ENCODE measurements around the gene CBFB.

DNA sequence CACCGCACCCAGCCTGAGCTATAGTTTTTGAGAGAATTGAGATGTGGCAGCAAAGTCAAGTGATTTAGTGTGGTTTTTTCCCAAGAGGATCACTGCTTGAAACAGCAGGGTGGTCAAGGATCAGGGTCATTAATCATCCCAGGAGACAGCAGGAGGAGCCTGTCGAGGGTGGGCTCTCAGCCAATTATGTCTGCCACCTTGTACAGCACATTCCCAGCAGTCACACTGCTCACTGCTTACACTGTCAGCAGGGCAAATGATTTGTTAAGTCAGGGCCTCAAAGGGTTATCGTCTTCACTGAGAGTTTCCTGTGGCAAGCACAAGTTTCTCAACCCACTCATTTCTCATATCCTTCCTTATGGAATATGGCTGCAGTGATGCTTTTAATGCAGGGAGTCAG lies 108.7 kb downstream of the CBFB start:
- TF ChIP-seq EZH2 (IDR thresholded peaks at IDR 0.05; ENCODE audit: borderline replicate concordance, low read length) = no peak
- TF ChIP-seq, protein P1, sequence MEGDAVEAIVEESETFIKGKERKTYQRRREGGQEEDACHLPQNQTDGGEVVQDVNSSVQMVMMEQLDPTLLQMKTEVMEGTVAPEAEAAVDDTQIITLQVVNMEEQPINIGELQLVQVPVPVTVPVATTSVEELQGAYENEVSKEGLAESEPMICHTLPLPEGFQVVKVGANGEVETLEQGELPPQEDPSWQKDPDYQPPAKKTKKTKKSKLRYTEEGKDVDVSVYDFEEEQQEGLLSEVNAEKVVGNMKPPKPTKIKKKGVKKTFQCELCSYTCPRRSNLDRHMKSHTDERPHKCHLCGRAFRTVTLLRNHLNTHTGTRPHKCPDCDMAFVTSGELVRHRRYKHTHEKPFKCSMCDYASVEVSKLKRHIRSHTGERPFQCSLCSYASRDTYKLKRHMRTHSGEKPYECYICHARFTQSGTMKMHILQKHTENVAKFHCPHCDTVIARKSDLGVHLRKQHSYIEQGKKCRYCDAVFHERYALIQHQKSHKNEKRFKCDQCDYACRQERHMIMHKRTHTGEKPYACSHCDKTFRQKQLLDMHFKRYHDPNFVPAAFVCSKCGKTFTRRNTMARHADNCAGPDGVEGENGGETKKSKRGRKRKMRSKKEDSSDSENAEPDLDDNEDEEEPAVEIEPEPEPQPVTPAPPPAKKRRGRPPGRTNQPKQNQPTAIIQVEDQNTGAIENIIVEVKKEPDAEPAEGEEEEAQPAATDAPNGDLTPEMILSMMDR (conservative IDR thresholded peaks at IDR 0.05 in 1 of 2, IDR thresholded peaks at IDR 0.05 in 1 of 2; ENCODE audit: extremely low read depth in 1 of 2, insufficient read depth in 1 of 2, low read depth in 1 of 2, low read length in 2 of 2) = no peak

All from mammary epithelial cell (primary cell).